ENCODE results near the gene DEFB118.
"Not testable (repeated sequence)": the region's sequence is repeated elsewhere in the genome, so short reads cannot be mapped to it uniquely, and the experiment has no call there.

The DEFB118 gene

DNA sequence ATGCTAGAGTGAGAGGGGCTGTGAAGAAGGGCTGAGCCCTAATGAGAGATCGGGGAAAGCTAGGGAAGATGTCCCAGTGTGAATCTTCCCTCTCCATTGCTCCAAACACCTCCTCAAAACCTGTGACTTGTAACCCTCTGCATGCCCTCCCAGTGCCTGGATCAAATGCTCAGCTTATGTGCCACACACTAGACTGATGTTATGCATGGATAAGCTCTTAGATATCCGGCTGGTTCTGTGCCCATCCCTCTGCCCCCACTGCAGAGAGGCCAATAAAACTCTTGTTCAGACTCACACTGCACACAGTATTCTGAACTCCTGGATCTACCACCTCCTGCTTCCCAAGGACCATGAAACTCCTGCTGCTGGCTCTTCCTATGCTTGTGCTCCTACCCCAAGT, at the start of gene DEFB118:
Gene DEFB118, plus strand, starts transcription at position 301 of the 400 bp plus-strand sequence. Its CDS starts 50 bp downstream, at position 351.
- DNase-seq (ENCODE audit: low read depth): no peak

DNA sequence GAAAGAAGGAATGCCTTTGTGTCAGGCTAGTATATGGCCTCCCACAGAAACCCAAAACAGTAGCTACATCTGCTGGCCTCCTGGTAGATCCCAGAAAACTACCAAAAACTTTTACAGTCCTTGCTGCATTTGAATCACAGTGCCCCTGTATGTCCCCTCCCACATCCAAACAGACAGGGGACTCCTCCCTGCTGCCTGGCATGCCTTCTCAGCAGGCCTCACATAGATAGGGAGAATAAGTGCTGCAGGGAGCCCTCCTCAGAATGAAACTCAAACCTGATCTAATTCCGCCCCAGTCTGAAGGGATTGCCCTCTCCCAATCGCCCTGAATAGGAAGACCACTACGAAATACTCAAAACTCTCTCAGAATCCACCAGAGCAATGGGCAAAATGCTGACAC, 45.9 kb upstream of the DEFB118 start:
- DNase-seq (ENCODE audit: low read depth): no peak

- DNase-seq (ENCODE audit: low read depth): no peak
These were observed 37.5 kb upstream of the DEFB118 start for GRCh38 chr20:31330893-31331292.

DNA sequence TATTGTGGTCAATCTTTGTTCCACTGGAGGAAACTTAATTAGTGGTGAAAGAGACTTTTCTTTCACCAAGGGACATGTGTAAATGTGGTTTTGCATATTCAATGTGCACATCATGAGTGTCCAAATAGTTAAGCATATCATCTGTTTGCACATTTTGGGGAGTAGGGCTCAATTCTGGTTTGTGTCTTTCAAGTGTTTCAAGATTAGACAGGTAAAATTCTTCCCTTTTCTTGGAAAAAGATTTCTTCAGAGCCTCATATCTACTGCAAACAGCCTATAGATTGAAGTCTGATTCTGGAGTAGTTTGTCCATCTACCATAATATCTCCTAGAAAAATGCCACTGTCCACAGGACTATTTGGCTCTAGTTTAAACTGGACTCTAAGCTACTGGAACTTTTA, 26.9 kb upstream of the DEFB118 start:
- no peak for DNase-seq (ENCODE audit: low read depth)

GRCh38 chr20:31355981-31356380, 12.4 kb upstream of the DEFB118 start:
- no peak for DNase-seq (ENCODE audit: low read depth)

DNA sequence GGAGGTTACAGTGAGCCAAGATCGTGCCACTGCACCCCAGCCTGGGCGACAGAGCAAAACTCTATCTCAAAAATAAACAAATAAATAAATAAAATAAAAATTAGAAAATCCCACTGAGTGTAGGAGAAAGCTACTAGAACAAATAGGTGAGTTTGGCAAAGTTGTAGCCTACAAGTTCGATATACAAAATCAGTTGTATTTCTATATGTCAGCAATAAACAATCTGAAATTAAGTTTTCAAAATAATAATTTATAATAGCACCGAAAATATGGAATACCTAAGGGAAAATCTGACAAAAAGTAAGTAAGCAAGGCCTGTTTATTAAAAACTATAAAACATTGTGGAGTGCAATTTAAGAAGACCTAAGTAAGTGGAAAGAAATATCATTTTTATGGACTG, 5.1 kb upstream of the DEFB118 start:
- DNase-seq (ENCODE audit: low read depth): no peak

DNA sequence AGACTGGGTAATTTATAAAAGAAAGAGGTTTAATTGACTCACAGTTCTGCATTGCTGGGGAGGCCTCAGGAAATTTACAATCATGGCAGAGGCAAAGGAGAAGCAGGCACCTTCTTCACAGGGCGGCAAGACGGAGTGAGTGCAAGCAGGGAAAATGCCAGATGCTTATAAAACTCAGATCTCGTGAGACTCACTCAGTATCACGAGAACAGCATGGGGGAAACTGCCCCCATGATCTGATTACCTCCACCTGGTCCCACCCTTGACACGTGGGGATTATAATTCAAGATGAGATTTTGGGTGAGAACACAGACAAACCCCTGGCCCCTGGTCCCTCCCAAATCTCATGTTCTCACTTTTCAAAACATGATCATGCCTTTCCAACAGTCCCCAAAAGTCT, 4.1 kb upstream of the DEFB118 start:
- DNase-seq (ENCODE audit: low read depth): not testable (repeated sequence)

DNA sequence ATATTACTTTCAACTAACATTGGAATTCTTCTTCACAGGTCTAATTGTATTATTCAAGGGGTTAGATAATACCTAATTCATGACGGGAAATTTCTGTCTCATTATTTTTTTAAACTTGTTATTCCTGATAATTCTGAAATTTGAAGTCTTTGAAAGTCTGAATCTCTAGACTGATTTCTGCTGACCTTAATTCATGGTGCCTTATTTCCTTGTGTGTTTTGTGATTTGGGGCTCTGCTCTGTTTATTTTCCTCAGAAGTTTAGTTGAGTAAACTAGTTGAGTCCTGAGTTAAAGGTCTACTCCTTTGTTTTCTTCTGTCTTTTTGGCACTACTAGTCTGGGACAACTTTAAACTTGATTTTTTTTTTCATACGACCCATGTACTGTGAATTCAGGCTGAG, 5.9 kb downstream of the DEFB118 start:
- DNase-seq (ENCODE audit: low read depth): no peak

- no peak for DNase-seq (ENCODE audit: low read depth)
These were observed 22.1 kb downstream of the DEFB118 start, which contains the start of gene DEFB119 for GRCh38 chr20:31390490-31390889. Gene DEFB119 (minus strand): TSS chr20:31390590. CDS start chr20:31390483, 107 bp downstream.

DNA sequence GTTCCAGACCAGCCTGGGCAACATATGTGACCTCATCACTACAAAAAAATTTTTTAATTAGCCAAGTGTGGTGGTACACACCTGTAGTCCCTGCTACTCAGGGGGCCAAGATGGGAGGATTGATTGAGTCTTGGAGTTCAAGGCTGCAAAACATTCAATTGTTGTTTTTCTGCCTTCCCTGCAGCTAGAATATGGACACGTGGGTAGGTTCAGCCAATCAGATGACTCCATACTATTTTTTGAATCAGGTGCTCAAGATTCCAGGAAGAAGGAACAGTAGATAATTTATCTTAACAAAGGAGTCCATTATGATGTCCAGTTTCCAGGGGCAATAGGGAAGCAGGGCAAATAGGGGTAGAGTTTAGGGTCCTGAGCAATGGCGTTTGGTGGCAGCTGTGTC, 24.4 kb downstream of the DEFB118 start:
- no peak for DNase-seq (ENCODE audit: low read depth)

- no peak for DNase-seq (ENCODE audit: low read depth)
These were observed 26.5 kb downstream of the DEFB118 start for GRCh38 chr20:31394900-31395299.

DNA sequence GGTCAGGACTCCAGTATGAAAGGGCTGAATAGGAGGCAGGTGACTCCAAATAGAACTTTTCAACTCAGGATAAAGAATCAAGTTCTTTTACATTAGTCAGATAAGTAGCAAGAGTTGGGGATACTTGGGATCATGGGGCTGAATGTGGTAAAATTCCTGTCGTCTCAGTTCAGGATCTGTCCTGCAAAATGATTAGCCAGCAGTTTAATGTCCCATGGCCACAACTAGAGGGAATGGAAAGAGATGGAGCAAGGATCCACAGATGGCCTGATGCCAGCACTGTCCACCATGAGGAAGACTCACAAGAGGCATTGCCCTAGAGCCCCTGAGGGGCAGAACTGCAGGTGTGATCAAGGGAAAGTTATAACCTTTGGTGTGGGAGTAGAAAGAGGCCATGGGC, 35.5 kb downstream of the DEFB118 start:
- DNase-seq (ENCODE audit: low read depth): no peak

DNA sequence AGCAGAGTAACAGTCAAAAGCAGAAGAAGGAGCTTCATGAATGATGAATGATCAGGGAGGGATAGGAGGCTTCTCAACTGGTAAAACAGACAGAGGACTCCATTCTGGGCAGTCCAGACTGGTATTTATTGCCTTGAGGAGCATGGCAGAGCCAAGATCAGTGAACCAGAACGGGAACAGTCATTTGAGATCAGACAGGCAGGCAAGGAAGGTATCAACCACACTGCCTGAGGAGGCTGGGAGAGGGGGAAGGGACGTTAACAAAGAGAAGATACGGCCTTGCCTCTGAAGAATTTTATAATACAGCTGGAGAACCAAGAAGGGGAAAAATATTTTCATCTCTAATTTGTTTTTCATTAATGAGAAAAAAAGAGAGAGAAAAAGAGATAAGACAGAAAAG, 37.7 kb downstream of the DEFB118 start, which contains the start of gene DEFB121:
Gene DEFB121, minus strand, starts transcription at position 101 of the 400 bp plus-strand sequence. Its CDS starts 63 bp downstream, at position 38.
- DNase-seq (ENCODE audit: low read depth): no peak

GRCh38 chr20:31410011-31410410, 41.6 kb downstream of the DEFB118 start:
- DNase-seq (ENCODE audit: low read depth): no peak

DNA sequence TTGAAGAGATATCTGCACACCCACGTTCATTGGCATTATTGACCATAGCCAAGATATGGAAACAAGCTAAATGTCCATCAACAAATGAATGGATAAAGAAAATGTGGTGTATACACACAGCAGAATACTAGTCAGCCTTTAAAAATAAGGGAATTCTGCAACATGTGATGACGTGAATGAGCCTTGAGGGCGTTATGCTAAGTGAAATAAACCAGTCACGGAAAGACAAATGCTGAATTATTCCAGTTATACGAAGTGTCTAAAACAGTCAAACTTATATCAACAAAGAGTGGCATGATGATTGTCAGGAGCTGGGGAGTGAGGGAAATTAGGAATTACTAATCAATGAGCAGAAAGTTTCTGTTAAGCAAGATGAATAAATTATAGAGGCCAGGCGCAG, 46.0 kb downstream of the DEFB118 start:
- no peak for DNase-seq (ENCODE audit: low read depth)

DNA sequence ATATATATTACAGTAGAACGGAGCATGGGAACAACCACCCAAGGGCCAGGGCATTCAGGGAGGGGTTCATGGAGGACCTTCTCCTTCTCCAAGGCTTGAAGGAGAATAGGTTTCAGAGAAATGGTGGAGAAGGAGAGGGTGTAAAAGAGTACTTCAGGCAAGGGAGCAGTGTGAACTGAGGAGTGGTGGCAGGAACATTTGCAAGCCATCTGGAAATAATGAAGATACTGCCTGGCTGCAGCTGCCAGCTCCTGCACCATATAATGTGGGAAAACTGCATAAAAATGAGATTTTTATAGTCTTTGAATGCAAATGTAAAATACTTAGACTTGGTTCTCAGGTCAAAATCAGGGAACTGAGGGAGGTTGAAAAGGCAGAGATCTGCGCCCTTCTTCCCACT, 47.3 kb downstream of the DEFB118 start:
- no peak for DNase-seq (ENCODE audit: low read depth)

- no peak for DNase-seq (ENCODE audit: low read depth)
These were observed 49.9 kb downstream of the DEFB118 start for GRCh38 chr20:31418307-31418706.

All from stromal cell of bone marrow (primary cell).